ENCODE results near the gene XRCC3.

XRCC3 gene

GRCh38 chr14:103742499-103743255 lies 27.4 kb upstream of the XRCC3 start:
- Histone ChIP-seq H3K9me2 (ENCODE audit: low read depth, low read length) (no peaks in the 10 kb centered on the region), H3K79me2 (ENCODE audit: insufficient read depth, low read length) (no peaks in the 10 kb centered on the region), H3K4me3 (ENCODE audit: low read depth, low read length, poor library complexity, severe bottlenecking) (no peak overlapping the region), H3K36me3 (ENCODE audit: insufficient read depth, low read length) (peaks cover 22% of the 10 kb centered on the region; the same call in 1 of the 2 replicates), H3F3A (ENCODE audit: insufficient read depth, low read length) (no peaks in the 10 kb centered on the region), H3K9me3 (ENCODE audit: low read length) (no peaks in the 10 kb centered on the region), H2AFZ (ENCODE audit: low read length) (no peak overlapping the region), H4K20me1 (ENCODE audit: insufficient read depth, low read length) (no peaks in the 10 kb centered on the region), H3K9ac (ENCODE audit: low read length) (no peak overlapping the region), H3K4me2 (ENCODE audit: low read length) (no peak overlapping the region), H3K4me1 (ENCODE audit: insufficient read depth, low read length, severe bottlenecking) (peaks cover 8% of the 10 kb centered on the region), H3K27ac (ENCODE audit: low read depth, low read length, poor library complexity, severe bottlenecking) (no peak overlapping the region), H3K27me3 (ENCODE audit: insufficient read depth, low read length) (no peaks in the 10 kb centered on the region)
- no peak for TF ChIP-seq CTCF (IDR thresholded peaks at IDR 0.05; ENCODE audit: low read length)
- TF ChIP-seq EZH2 (IDR thresholded peaks at IDR 0.05; ENCODE audit: borderline replicate concordance, low read length) = no peak

- Histone ChIP-seq H3K4me1 (ENCODE audit: insufficient read depth, low read length, severe bottlenecking) (peaks cover 8% of the 10 kb centered on the region), H2AFZ (ENCODE audit: low read length) (no peak overlapping the region), H3K79me2 (ENCODE audit: insufficient read depth, low read length) (no peaks in the 10 kb centered on the region), H3K4me3 (ENCODE audit: low read depth, low read length, poor library complexity, severe bottlenecking) (no peak overlapping the region), H3F3A (ENCODE audit: insufficient read depth, low read length) (no peaks in the 10 kb centered on the region), H3K27ac (ENCODE audit: low read depth, low read length, poor library complexity, severe bottlenecking) (no peak overlapping the region), H3K9me3 (ENCODE audit: low read length) (no peaks in the 10 kb centered on the region), H3K4me2 (ENCODE audit: low read length) (no peak overlapping the region), H3K9ac (ENCODE audit: low read length) (no peak overlapping the region), H3K27me3 (ENCODE audit: insufficient read depth, low read length) (no peaks in the 10 kb centered on the region), H3K9me2 (ENCODE audit: low read depth, low read length) (no peaks in the 10 kb centered on the region), H4K20me1 (ENCODE audit: insufficient read depth, low read length) (no peaks in the 10 kb centered on the region), H3K36me3 (ENCODE audit: insufficient read depth, low read length) (peaks cover 27% of the 10 kb centered on the region; the same call in 1 of the 2 replicates)
- no peak for TF ChIP-seq CTCF (IDR thresholded peaks at IDR 0.05; ENCODE audit: low read length)
- no peak for TF ChIP-seq EZH2 (IDR thresholded peaks at IDR 0.05; ENCODE audit: borderline replicate concordance, low read length)
Observed at GRCh38 chr14:103741876-103742275, 26.6 kb upstream of the XRCC3 start.

GRCh38 chr14:103740991-103741689 lies 25.9 kb upstream of the XRCC3 start:
- Histone ChIP-seq H4K20me1 (ENCODE audit: insufficient read depth, low read length) (no peaks in the 10 kb centered on the region), H3K4me2 (ENCODE audit: low read length) (no peak overlapping the region), H3K79me2 (ENCODE audit: insufficient read depth, low read length) (no peaks in the 10 kb centered on the region), H3K9ac (ENCODE audit: low read length) (no peak overlapping the region), H3K27me3 (ENCODE audit: insufficient read depth, low read length) (no peaks in the 10 kb centered on the region), H3K4me1 (ENCODE audit: insufficient read depth, low read length, severe bottlenecking) (peaks cover 8% of the 10 kb centered on the region), H3K27ac (ENCODE audit: low read depth, low read length, poor library complexity, severe bottlenecking) (no peak overlapping the region), H3K9me3 (ENCODE audit: low read length) (no peaks in the 10 kb centered on the region), H3K9me2 (ENCODE audit: low read depth, low read length) (no peaks in the 10 kb centered on the region), H2AFZ (ENCODE audit: low read length) (no peak overlapping the region), H3F3A (ENCODE audit: insufficient read depth, low read length) (no peaks in the 10 kb centered on the region), H3K36me3 (ENCODE audit: insufficient read depth, low read length) (peaks cover 28% of the 10 kb centered on the region; the same call in 1 of the 2 replicates), H3K4me3 (ENCODE audit: low read depth, low read length, poor library complexity, severe bottlenecking) (no peak overlapping the region)
- TF ChIP-seq CTCF (IDR thresholded peaks at IDR 0.05; ENCODE audit: low read length) (no peak), EZH2 (IDR thresholded peaks at IDR 0.05; ENCODE audit: borderline replicate concordance, low read length) (no peak)
